HEK293T (cell line): ENCODE results near the gene PCBP2.

Experiments
- BHLHE40 ChIP-seq: fragments of 450-650 bp; IDR thresholded peaks from 2 replicates; pipeline ENCODE4 v1.6.1; 2016; ENCODE audit warnings: mild to moderate bottlenecking, moderate library complexity, borderline replicate concordance
- ELF4 ChIP-seq: fragments of 450-650 bp; IDR thresholded peaks from 2 replicates; pipeline ENCODE4 v1.6.1; 2017; ENCODE audit warnings: antibody characterized with exemption
- FOXA1 ChIP-seq: fragments of 450-650 bp; IDR thresholded peaks from 2 replicates; pipeline ENCODE4 v1.6.1; 2016; ENCODE audit warnings: mild to moderate bottlenecking
- FOXM1 ChIP-seq: fragments of 450-650 bp; IDR thresholded peaks from 2 replicates; pipeline ENCODE4 v1.6.1; 2017; ENCODE audit warnings: mild to moderate bottlenecking, borderline replicate concordance

DNA sequence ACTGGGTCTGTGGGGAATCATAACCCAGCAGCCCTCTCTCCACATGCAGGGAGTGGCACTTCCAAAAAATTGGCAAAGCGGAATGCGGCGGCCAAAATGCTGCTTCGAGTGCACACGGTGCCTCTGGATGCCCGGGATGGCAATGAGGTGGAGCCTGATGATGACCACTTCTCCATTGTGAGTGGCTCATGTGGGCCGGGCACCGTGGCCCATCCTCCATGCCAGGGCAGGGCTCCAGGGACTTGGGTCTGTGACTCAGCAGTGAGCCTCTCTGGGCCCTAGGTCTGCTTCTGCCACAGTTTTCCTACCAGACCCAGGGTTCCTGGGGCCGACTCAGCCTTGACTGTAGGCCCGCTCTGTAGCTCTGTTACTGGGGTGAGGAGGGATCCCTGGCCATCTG lies 53.2 kb downstream of the PCBP2 start:
- no peak for TF ChIP-seq FOXM1
- no peak for TF ChIP-seq ELF4
- TF ChIP-seq BHLHE40: no peak
- no peak for TF ChIP-seq FOXA1
